HG03520 (cell line): ENCODE results near the gene XPOT.

Source experiments
- ATAC-seq: cut with Tn5 transposase; IDR thresholded peaks from one replicate; pipeline ENCODE4 v1.9.1; 2021; ENCODE audit warnings: mild to moderate bottlenecking, moderate library complexity; ENCODE audit not compliant: unreplicated experiment

The XPOT gene

GRCh38 chr12:64413884-64414283 lies 9.7 kb downstream of the XPOT start:
- ATAC-seq: no peak

DNA sequence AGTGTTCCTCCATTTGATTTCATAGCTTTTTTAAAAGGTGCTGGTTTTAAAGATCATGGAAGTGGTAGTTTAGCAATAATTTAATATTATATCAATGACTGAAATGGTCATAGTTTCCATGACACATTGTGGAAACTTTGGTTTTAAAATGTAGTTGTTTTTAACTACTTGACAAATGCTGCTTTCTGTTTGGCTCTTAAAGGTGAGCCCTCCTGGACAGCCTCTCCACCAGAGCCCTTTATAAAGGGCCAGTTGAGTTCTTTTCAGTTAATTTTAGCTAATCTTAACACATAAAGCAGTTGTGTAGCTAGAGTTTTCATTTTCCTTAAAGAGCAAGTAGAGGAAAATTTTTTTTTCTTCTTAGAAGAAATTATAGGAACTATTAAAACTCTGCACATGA lies 14.0 kb downstream of the XPOT start:
- ATAC-seq: no peak

DNA sequence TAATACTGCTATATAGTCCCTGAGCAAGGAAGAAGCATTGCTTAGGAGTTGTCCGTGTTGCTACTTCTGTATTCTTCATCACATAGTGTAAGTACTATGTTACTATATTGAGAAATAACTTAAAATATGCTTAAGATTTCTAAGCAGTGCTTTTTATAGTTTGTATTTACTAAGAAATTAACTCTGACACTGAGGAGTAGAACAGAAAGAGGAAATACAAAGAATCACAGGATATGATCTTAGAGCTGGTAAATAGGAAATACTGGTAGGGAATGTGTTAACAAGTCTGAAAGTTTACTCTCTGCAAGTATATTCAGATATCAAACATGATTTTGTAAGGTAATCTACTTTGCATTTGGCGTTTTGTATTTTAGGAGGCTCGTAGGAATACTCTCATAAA lies 15.5 kb downstream of the XPOT start:
- no peak for ATAC-seq

- ATAC-seq: no peak
These were observed 23.8 kb downstream of the XPOT start for GRCh38 chr12:64427988-64428387.

GRCh38 chr12:64428956-64429355 lies 24.8 kb downstream of the XPOT start:
- ATAC-seq: no peak

- no peak for ATAC-seq
These were observed 26.7 kb downstream of the XPOT start for GRCh38 chr12:64430886-64431285.

DNA sequence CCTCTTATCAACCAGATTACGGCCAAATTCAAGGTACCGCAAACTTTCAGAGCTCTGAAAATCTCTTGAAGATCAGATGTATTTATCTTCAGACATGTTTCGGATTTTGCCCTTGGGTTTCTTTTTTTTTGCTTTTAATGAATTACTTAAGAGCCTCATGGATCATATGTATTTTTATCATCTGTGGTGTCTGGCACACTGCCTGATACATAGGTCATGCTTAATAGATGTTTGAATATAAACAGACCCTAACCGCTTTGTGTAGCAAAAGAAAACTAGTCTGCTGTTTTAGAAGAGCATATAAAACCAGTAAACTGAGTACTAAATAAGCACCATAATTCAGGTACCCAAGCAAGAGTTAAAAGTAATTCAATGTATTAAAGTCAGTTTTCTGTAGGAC lies 27.6 kb downstream of the XPOT start:
- no peak for ATAC-seq

- ATAC-seq: no peak
These were observed 29.7 kb downstream of the XPOT start for GRCh38 chr12:64433915-64434314.

DNA sequence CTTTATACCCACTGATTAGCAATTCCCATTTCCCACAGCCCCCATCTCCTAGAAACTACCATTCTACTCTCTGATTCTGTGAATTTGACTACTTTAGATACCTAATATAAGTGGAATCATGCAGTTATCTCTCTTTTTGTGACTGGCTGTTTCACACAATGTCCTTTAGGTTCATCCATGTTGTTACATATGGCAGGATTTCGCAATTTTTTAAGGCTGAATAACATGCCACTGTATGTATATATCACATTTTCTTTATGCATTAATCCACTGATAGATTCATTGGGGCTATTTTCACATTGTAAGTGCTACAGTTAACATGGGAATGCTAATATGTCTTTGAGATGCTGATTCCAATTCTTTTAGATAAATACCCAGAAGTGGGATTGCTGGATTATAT lies 35.9 kb downstream of the XPOT start:
- ATAC-seq: no peak

GRCh38 chr12:64445490-64445889 lies 41.3 kb downstream of the XPOT start:
- ATAC-seq: no peak

GRCh38 chr12:64446295-64446694 lies 42.1 kb downstream of the XPOT start:
- no peak for ATAC-seq

GRCh38 chr12:64450057-64450640 lies 46.0 kb downstream of the XPOT start:
- no peak for ATAC-seq

- no peak for ATAC-seq
These were observed 46.7 kb downstream of the XPOT start for GRCh38 chr12:64450711-64451486.

GRCh38 chr12:64451687-64452558 lies 47.7 kb downstream of the XPOT start, which contains the start of gene TBK1:
TSS of gene TBK1 (plus strand) at chr12:64452120. CDS start at chr12:64455871, 3,751 bp downstream.
- ATAC-seq: peak; percentile 87

- no peak for ATAC-seq
These were observed 48.6 kb downstream of the XPOT start for GRCh38 chr12:64452559-64453329.

DNA sequence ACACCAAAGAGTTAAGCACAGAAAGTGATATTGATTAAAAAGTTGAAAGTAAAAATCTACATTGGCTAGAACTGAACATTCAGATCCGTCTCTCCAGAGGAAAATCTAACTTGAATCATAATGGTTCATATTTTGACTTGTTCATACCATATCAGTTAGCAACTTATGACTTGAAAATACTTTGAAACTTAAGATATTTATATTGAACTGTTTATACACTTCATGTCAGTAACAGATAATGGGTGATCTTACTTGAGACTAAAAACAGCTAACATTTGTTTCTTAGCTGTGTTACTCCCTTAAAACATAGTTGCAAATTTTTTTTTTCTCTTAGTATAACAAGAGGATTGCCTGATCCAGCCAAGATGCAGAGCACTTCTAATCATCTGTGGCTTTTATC lies 51.3 kb downstream of the XPOT start:
- no peak for ATAC-seq

DNA sequence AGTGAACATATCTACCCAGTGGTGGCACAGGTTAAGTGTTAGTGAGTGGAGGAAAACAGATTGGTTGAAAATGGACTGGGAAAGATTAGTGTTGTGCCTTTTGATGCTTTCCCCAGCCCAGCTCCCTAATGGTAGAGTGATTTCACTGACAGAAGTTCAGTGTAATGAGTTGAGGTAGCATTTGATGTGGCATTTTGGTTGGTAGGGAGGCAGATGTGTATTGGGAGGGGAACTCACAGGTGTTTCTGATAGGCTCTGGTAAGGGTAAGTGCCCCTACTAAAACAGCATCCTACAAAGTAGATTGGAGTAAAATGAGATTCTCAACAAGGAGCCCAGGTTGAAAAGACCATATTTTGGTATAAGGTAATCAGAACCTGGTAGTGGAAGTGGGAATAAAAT lies 51.9 kb downstream of the XPOT start:
- no peak for ATAC-seq

- ATAC-seq: no peak
These were observed 52.8 kb downstream of the XPOT start for GRCh38 chr12:64457032-64457431.

DNA sequence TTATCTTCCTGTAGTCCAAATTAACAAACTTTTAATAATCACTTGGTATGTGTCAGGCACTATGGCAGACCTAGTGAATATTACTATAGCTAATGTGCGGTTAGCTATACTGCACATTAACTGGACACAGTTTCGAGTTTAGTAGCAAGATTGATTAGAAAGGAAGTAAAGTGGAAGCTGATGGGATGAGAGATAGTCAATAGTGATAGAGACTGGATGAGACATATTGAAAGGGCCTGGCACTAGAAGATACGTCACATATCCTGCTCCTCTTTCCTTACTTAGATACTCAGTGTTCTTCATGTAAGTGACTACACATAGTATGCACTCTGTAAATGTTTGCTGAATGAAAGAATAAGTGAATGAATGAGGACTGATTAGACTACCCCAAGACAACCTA lies 53.3 kb downstream of the XPOT start:
- peak; percentile 55 for ATAC-seq

DNA sequence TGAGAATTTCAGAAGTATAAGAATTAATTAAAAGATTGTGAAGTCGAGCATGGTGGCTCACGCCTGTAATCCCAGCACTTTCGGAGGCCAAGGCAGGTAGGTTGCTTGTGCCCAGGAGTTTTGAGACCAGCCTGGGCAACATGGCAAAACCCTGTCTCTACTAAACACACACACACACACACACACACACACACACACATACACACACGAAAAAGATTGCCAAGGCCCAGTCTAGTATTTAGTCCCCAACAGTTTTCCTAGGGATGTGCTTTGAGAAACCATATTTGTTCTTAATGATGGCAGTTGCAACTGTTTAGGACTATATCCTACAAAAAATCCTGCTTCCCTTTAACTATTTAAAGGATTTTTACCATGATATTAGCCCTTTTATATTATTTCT lies 53.7 kb downstream of the XPOT start:
- no peak for ATAC-seq

- ATAC-seq: peak; percentile 34
These were observed 55.3 kb downstream of the XPOT start for GRCh38 chr12:64459394-64459891.
